Peyer's patch (tissue), 4 donors: ENCODE data around the gene TMEM8B. TPM values are rescaled to one million over a fixed set of nuclear protein-coding genes. Genes with fewer than 3 reads are reported as not detected.

Experiments
- DNase-seq, 3 donors: peaks; one replicate each; pipeline ENCODE4 v3.0.0-alpha.2; 2017 to 2019
- H3K27ac ChIP-seq, 4 donors: fragments of 200-600 bp; sonication (generic); one replicate each; pipeline ENCODE4 v1.5.1; 2016 to 2019
- H3K27me3 ChIP-seq, 2 donors: fragments of 200-600 bp; sonication (generic); one replicate each; pipeline ENCODE4 v1.5.1; 2019
- H3K36me3 ChIP-seq, 3 donors: fragments of 200-600 bp; sonication (generic); one replicate each; pipeline ENCODE4 v1.5.1; 2016 to 2019
- H3K4me1 ChIP-seq, 4 donors: fragments of 200-600 bp; sonication (generic); one replicate each; pipeline ENCODE4 v1.5.1; 2016 to 2019
- H3K4me3 ChIP-seq, 4 donors: fragments of 200-600 bp; sonication (generic); 1 replicate in 3 of 4; 2 replicates in 1 of 4; pipeline ENCODE4 v1.5.1; 2016 to 2019; ENCODE audit warnings: mild to moderate bottlenecking in 1 of 4
- H3K9me3 ChIP-seq, 4 donors: fragments of 200-600 bp; sonication (generic); one replicate each; pipeline ENCODE4 v1.5.1; 2016 to 2019; ENCODE audit warnings: mild to moderate bottlenecking in 1 of 4
- POLR2A ChIP-seq, 2 donors: fragments of 450-650 bp; IDR thresholded peaks; one replicate each; pipeline ENCODE4 v1.5.1; 2017; ENCODE audit warnings: antibody characterized with exemption in 2 of 2, mild to moderate bottlenecking in 2 of 2, moderate library complexity in 2 of 2
- total RNA-seq, 4 donors: library from RNA; depleted of rRNA; stranded (reverse); fragments of >200 nt; gene quantifications; one replicate each; pipeline ENCODE4 v1.1.0, GENCODE V29; 2016
- TF ChIP-seq, protein P1 (sequence below), 6 experiments: fragments of 450-650 bp in 4 of 6; fragments of 200-600 bp in 2 of 6; sonication (generic) in 1 of 6; IDR thresholded peaks; one replicate each; pipeline ENCODE4 v1.5.1; 2017 to 2019; ENCODE audit warnings: antibody characterized with exemption in 6 of 6, mild to moderate bottlenecking in 3 of 6, moderate library complexity in 1 of 6

Gene TMEM8B
- total RNA-seq, 4 donors from 2014 or later = 6.0 to 11.6 (median 8.1) TPM

- DNase-seq = no peak
- no peaks in the 10 kb centered on the region for H3K9me3 ChIP-seq
- no peaks in the 10 kb centered on the region for H3K36me3 ChIP-seq
- no peak overlapping the region for H3K4me3 ChIP-seq
- no peak for TF ChIP-seq POLR2A (IDR thresholded peaks at IDR 0.05)
- TF ChIP-seq, protein P1, sequence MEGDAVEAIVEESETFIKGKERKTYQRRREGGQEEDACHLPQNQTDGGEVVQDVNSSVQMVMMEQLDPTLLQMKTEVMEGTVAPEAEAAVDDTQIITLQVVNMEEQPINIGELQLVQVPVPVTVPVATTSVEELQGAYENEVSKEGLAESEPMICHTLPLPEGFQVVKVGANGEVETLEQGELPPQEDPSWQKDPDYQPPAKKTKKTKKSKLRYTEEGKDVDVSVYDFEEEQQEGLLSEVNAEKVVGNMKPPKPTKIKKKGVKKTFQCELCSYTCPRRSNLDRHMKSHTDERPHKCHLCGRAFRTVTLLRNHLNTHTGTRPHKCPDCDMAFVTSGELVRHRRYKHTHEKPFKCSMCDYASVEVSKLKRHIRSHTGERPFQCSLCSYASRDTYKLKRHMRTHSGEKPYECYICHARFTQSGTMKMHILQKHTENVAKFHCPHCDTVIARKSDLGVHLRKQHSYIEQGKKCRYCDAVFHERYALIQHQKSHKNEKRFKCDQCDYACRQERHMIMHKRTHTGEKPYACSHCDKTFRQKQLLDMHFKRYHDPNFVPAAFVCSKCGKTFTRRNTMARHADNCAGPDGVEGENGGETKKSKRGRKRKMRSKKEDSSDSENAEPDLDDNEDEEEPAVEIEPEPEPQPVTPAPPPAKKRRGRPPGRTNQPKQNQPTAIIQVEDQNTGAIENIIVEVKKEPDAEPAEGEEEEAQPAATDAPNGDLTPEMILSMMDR (IDR thresholded peaks at IDR 0.05) = no peak
- H3K4me1 ChIP-seq = no peaks in the 10 kb centered on the region
- H3K27me3 ChIP-seq = no peaks in the 10 kb centered on the region
- H3K27ac ChIP-seq = no peak overlapping the region
Measured at GRCh38 chr9:35820076-35820475, 9.0 kb upstream of the TMEM8B start.

GRCh38 chr9:35822926-35823325 is 6.1 kb upstream of the TMEM8B start:
- no peaks in the 10 kb centered on the region for H3K27me3 ChIP-seq
- H3K36me3 ChIP-seq = no peaks in the 10 kb centered on the region
- no peak overlapping the region for H3K27ac ChIP-seq
- H3K4me1 ChIP-seq = no peaks in the 10 kb centered on the region
- no peak for DNase-seq
- TF ChIP-seq, protein P1 (IDR thresholded peaks at IDR 0.05) = no peak
- TF ChIP-seq POLR2A (IDR thresholded peaks at IDR 0.05) = no peak
- H3K4me3 ChIP-seq = no peak overlapping the region
- no peaks in the 10 kb centered on the region for H3K9me3 ChIP-seq

GRCh38 chr9:35826071-35826701 is 2.8 kb upstream of the TMEM8B start:
- no peak for TF ChIP-seq POLR2A (IDR thresholded peaks at IDR 0.05)
- TF ChIP-seq, protein P1 (IDR thresholded peaks at IDR 0.05) = peak; percentile 65 to 86 (median 78)
- Histone ChIP-seq H3K27ac (no peak overlapping the region), H3K27me3 (no peaks in the 10 kb centered on the region), H3K4me3 (no peak overlapping the region), H3K36me3 (no peaks in the 10 kb centered on the region), H3K9me3 (no peaks in the 10 kb centered on the region), H3K4me1 (peaks cover 0 to 12% (median 5%) of the 10 kb centered on the region in 4 donors)
- DNase-seq = peak in 1 of 3 donors; percentile 58

- no peak for DNase-seq
- TF ChIP-seq, protein P1 (IDR thresholded peaks at IDR 0.05) = no peak
- TF ChIP-seq POLR2A (IDR thresholded peaks at IDR 0.05) = no peak
- Histone ChIP-seq H3K36me3 (no peaks in the 10 kb centered on the region), H3K27ac (no peak overlapping the region), H3K27me3 (no peaks in the 10 kb centered on the region), H3K9me3 (no peaks in the 10 kb centered on the region), H3K4me3 (no peak overlapping the region), H3K4me1 (peaks cover 0 to 12% (median 5%) of the 10 kb centered on the region in 4 donors)
Measured at GRCh38 chr9:35827486-35827885, 1.5 kb upstream of the TMEM8B start.

DNA sequence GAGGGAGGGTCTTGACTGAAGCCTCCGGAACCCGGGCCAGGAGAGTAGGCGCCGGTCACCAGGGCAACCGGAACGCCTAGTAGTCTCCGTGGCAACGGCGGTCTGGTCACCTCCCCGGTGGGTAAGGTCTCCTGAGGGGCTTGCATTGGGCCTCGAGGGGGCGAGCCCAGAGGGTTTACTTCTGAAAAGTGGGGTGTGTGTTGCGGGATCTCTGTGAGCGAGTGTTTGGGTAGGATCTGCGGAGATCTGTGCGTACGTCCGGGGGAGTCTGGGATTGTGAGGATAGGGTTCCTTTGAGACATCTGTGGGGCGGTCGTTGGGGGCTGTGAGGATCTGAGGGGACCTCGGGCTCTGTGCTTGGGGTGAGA is 328 bp upstream of the TMEM8B start, which contains the start of gene FAM221B:
Gene FAM221B (minus strand): TSS at position 17 of the 368 bp plus-strand sequence. CDS start 2,571 bp downstream, outside the sequence.
- no peak for TF ChIP-seq POLR2A (IDR thresholded peaks at IDR 0.05)
- TF ChIP-seq, protein P1 (IDR thresholded peaks at IDR 0.05) = no peak
- Histone ChIP-seq H3K36me3 (no peaks in the 10 kb centered on the region), H3K4me1 (peaks cover 5 to 18% (median 7%) of the 10 kb centered on the region in 4 donors), H3K9me3 (no peaks in the 10 kb centered on the region), H3K27ac (peak within 1 kb of the TSS; percentile 88 to 98 (median 96)), H3K4me3 (peak within 1 kb of the TSS; percentile 63 to 99 (median 82)), H3K27me3 (no peaks in the 10 kb centered on the region)
- DNase-seq = peak in 1 of 3 donors; percentile 66
